Activated CD8-positive, alpha-beta memory T cell treated with anti-CD3 and anti-CD28 coated beads for 1 hour (primary cell): Measurements from ENCODE around the gene DLG4.

Experiments used
- DNase-seq, 2 donors: peaks; one replicate each; pipeline ENCODE4 v3.0.0-alpha.2; 2020; ENCODE audit warnings: low read depth in 1 of 2; ENCODE audit errors: extremely low read depth in 1 of 2

DLG4 gene

GRCh38 chr17:7233701-7234082 lies 14.1 kb upstream of the DLG4 start:
- no peak for DNase-seq

- no peak for DNase-seq
Observed at GRCh38 chr17:7232114-7232513, 12.5 kb upstream of the DLG4 start.

GRCh38 chr17:7229504-7229903 lies 9.9 kb upstream of the DLG4 start:
- no peak for DNase-seq

GRCh38 chr17:7228920-7229319 lies 9.3 kb upstream of the DLG4 start:
- DNase-seq = no peak

GRCh38 chr17:7226721-7227710 lies 7.4 kb upstream of the DLG4 start:
- no peak for DNase-seq

- no peak for DNase-seq
Observed at GRCh38 chr17:7225711-7226331, 6.2 kb upstream of the DLG4 start.

- no peak for DNase-seq
Observed at GRCh38 chr17:7224661-7225111, 5.0 kb upstream of the DLG4 start.

GRCh38 chr17:7224110-7224509 lies 4.5 kb upstream of the DLG4 start:
- no peak for DNase-seq

- DNase-seq = no peak
Observed at GRCh38 chr17:7223375-7223774, 3.7 kb upstream of the DLG4 start.

GRCh38 chr17:7222972-7223292 lies 3.3 kb upstream of the DLG4 start:
- no peak for DNase-seq

- no peak for DNase-seq
Observed at GRCh38 chr17:7222093-7222971, 2.7 kb upstream of the DLG4 start.

GRCh38 chr17:7221278-7222092 lies 1.8 kb upstream of the DLG4 start:
- no peak for DNase-seq

GRCh38 chr17:7220593-7221277 lies 1.1 kb upstream of the DLG4 start:
- peak in 1 of 2 donors; percentile 27 for DNase-seq

- no peak for DNase-seq
Observed at GRCh38 chr17:7219229-7219811, 316 bp downstream of the DLG4 start.

- no peak for DNase-seq
Observed at GRCh38 chr17:7218758-7219157, 878 bp downstream of the DLG4 start.

GRCh38 chr17:7218166-7218565 lies 1.5 kb downstream of the DLG4 start:
- DNase-seq = no peak

GRCh38 chr17:7217113-7217987 lies 2.3 kb downstream of the DLG4 start:
- DNase-seq = no peak

- DNase-seq = no peak
Observed at GRCh38 chr17:7216242-7217112, 3.2 kb downstream of the DLG4 start.
